HEK293T (cell line): ENCODE data around the gene BCL11A.
A peak's percentile ranks its signal among the peaks of the same experiment; 100 is the strongest.

Experiments used
- CTCF ChIA-PET: fragments of 350-600 bp; formaldehyde crosslinking; extraction: SDS; loops from one replicate; lab custom pipeline; 2021; ENCODE audit warnings: antibody characterized with exemption, inconsistent platforms; lab: Yijun Ruan, JAX
- POLR2A ChIA-PET: fragments of 350-600 bp; formaldehyde crosslinking; extraction: SDS; loops from one replicate; lab custom pipeline; 2020; ENCODE audit warnings: antibody characterized with exemption, inconsistent platforms; lab: Yijun Ruan, JAX
- DNase-seq: peaks from one replicate; pipeline ENCODE4 v3.0.0; 2012; ENCODE audit warnings: mixed read lengths; ENCODE audit errors: extremely low spot score
- ARNT ChIP-seq: fragments of 450-650 bp; IDR thresholded peaks from 2 replicates; pipeline ENCODE4 v1.6.1; 2017; ENCODE audit warnings: mild to moderate bottlenecking
- BHLHE40 ChIP-seq: fragments of 450-650 bp; IDR thresholded peaks from 2 replicates; pipeline ENCODE4 v1.6.1; 2016; ENCODE audit warnings: mild to moderate bottlenecking, moderate library complexity, borderline replicate concordance
- CTBP1 ChIP-seq: fragments of 450-650 bp; IDR thresholded peaks from 2 replicates; pipeline ENCODE4 v1.6.1; 2016; ENCODE audit warnings: borderline replicate concordance
- ELF4 ChIP-seq: fragments of 450-650 bp; IDR thresholded peaks from 2 replicates; pipeline ENCODE4 v1.6.1; 2017; ENCODE audit warnings: antibody characterized with exemption
- FOXA1 ChIP-seq: fragments of 450-650 bp; IDR thresholded peaks from 2 replicates; pipeline ENCODE4 v1.6.1; 2016; ENCODE audit warnings: mild to moderate bottlenecking
- FOXK2 ChIP-seq: fragments of 450-650 bp; IDR thresholded peaks from 2 replicates; pipeline ENCODE4 v1.6.1; 2016; ENCODE audit warnings: mild to moderate bottlenecking
- FOXM1 ChIP-seq: fragments of 450-650 bp; IDR thresholded peaks from 2 replicates; pipeline ENCODE4 v1.6.1; 2017; ENCODE audit warnings: mild to moderate bottlenecking, borderline replicate concordance
- HDGF ChIP-seq: fragments of 450-650 bp; IDR thresholded peaks from 2 replicates; pipeline ENCODE4 v1.6.1; 2017; ENCODE audit warnings: antibody characterized with exemption, borderline replicate concordance
- L3MBTL2 ChIP-seq: fragments of 450-650 bp; conservative IDR thresholded peaks from 2 replicates; pipeline ENCODE4 v1.6.1; 2016; ENCODE audit warnings: mild to moderate bottlenecking
- LEF1 ChIP-seq: fragments of 450-650 bp; IDR thresholded peaks from 2 replicates; pipeline ENCODE4 v1.6.1; 2017; ENCODE audit warnings: mild to moderate bottlenecking, borderline replicate concordance
- NFRKB ChIP-seq: fragments of 450-650 bp; IDR thresholded peaks from 2 replicates; pipeline ENCODE4 v1.6.1; 2016; ENCODE audit warnings: mild to moderate bottlenecking, moderate library complexity
- SP1 ChIP-seq: fragments of 450-650 bp; IDR thresholded peaks from 2 replicates; pipeline ENCODE4 v1.6.1; 2017
- SUZ12 ChIP-seq: fragments of 450-650 bp; IDR thresholded peaks from 2 replicates; pipeline ENCODE4 v1.6.1; 2016; ENCODE audit warnings: mild to moderate bottlenecking
- TARDBP ChIP-seq: fragments of 450-650 bp; IDR thresholded peaks from 2 replicates; pipeline ENCODE4 v1.6.1; 2016
- ZNF384 ChIP-seq: fragments of 450-650 bp; IDR thresholded peaks from 2 replicates; pipeline ENCODE4 v1.6.1; 2016
- TF ChIP-seq, protein P1 (sequence below): fragments of 450-650 bp; IDR thresholded peaks from 2 replicates; pipeline ENCODE4 v1.6.1; 2016

BCL11A gene

GRCh38 chr2:60554646-60555065, 1.2 kb upstream of the BCL11A start:
- DNase-seq, result no peak
- ChIA-PET CTCF (no interaction called here), POLR2A (interaction anchor here (1.2 to 1.6 kb wide), 3 partner anchors 13 to 30 kb away, joined by 3 read pairs; no protein-coding TSS in a partner anchor)
- TF ChIP-seq NFRKB, result no peak
- TF ChIP-seq FOXM1, result no peak
- TF ChIP-seq SUZ12, result no peak
- no peak for TF ChIP-seq LEF1
- TF ChIP-seq ARNT, result no peak
- no peak for TF ChIP-seq CTBP1
- TF ChIP-seq FOXK2, result no peak
- no peak for TF ChIP-seq TARDBP
- no peak for TF ChIP-seq FOXA1
- TF ChIP-seq L3MBTL2, result no peak
- no peak for TF ChIP-seq SP1
- TF ChIP-seq, protein P1, sequence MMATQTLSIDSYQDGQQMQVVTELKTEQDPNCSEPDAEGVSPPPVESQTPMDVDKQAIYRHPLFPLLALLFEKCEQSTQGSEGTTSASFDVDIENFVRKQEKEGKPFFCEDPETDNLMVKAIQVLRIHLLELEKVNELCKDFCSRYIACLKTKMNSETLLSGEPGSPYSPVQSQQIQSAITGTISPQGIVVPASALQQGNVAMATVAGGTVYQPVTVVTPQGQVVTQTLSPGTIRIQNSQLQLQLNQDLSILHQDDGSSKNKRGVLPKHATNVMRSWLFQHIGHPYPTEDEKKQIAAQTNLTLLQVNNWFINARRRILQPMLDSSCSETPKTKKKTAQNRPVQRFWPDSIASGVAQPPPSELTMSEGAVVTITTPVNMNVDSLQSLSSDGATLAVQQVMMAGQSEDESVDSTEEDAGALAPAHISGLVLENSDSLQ, result no peak
- TF ChIP-seq ZNF384, result no peak
- no peak for TF ChIP-seq BHLHE40
- no peak for TF ChIP-seq HDGF

- ChIA-PET POLR2A (interaction anchor here (0.7 to 1.6 kb wide), 7 partner anchors 8 to 113 kb away, joined by 3 to 5 read pairs (median 3); no protein-coding TSS in a partner anchor), CTCF (interaction anchor here (1.2 kb wide), 1 partner anchor 28 kb away, joined by 3 read pairs; no protein-coding TSS in a partner anchor)
- DNase-seq, result no peak
- TF ChIP-seq ZNF384 (no peak), FOXM1 (no peak), TARDBP (no peak), HDGF (no peak), ELF4 (no peak), FOXK2 (no peak), LEF1 (no peak), L3MBTL2 (0 out of 2 replicates have a peak, but pooled peaks have one; percentile 8)
These were observed 706 bp upstream of the BCL11A start for GRCh38 chr2:60554074-60554645.

GRCh38 chr2:60552851-60553494, 481 bp downstream of the BCL11A start:
- TF ChIP-seq FOXA1 (no peak), TARDBP (no peak), NFRKB (no peak), ELF4 (no peak), ZNF384 (no peak), FOXK2 (no peak), FOXM1 (no peak), ARNT (no peak), L3MBTL2 (no peak)
- DNase-seq, result no peak
- CTCF ChIA-PET, result interaction anchor here (1.2 kb wide), 1 partner anchor 29 kb away, joined by 3 read pairs; no protein-coding TSS in a partner anchor
- POLR2A ChIA-PET, result interaction anchor here (1.1 to 3.2 kb wide), 4 partner anchors 13 to 80 kb away, joined by 3 to 11 read pairs (median 4); no protein-coding TSS in a partner anchor

DNA sequence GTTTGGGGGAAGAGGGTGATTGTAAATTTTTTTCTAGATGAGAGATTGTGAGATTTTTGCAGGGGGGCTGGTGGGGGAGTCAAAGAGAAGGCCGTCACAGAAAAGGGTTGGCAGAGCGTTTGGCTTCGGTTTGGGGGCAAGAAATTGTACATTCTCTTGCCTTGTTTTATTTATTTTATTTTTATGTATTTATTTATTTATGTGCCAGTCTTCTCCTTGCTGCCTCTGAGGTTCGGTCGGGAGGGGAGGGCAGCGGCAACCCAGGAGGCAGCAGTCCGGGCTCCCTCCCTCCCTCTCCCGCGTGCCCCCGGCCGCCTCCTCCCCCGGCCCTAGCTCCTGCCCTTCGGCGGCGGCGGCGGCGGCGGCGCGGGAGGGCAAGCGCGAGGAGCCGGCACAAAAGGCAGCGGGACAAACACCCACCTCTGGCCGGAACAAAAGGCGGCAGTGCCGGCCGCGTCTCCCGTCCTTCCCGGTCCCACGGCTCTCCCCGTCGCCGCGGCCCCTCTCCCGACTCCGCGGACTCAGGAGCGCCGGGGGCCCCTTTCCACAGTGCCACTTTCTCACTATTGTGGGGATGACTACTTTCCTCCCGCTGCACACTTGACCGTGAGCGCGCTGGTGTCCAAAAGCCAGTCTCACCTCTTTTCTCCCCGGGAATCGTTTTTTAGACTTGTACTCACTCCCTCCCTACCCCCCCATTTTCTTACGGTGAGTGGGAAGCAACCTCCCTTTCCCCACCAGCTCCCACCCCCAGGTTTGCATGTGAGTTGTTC, 1.2 kb downstream of the BCL11A start:
- DNase-seq, result no peak
- ChIA-PET POLR2A (interaction anchor here (1.2 to 3.2 kb wide), 2 partner anchors 13 to 79 kb away, joined by 3 to 11 read pairs; no protein-coding TSS in a partner anchor), CTCF (no interaction called here)
- TF ChIP-seq FOXA1, result no peak
- no peak for TF ChIP-seq LEF1
- no peak for TF ChIP-seq ELF4
- TF ChIP-seq ARNT, result no peak
- no peak for TF ChIP-seq NFRKB
- TF ChIP-seq, protein P1, result no peak
- no peak for TF ChIP-seq FOXK2
- no peak for TF ChIP-seq CTBP1
- TF ChIP-seq L3MBTL2, result no peak
- TF ChIP-seq HDGF, result no peak
- no peak for TF ChIP-seq SP1
- TF ChIP-seq ZNF384, result no peak
- TF ChIP-seq SUZ12, result no peak
- TF ChIP-seq BHLHE40, result no peak

GRCh38 chr2:60551240-60552077, 2.0 kb downstream of the BCL11A start:
- ChIA-PET POLR2A (interaction anchor here (0.5 to 3.2 kb wide), 10 partner anchors 9 to 112 kb away, joined by 3 to 11 read pairs (median 4); no protein-coding TSS in a partner anchor), CTCF (interaction anchor here (1.6 to 1.7 kb wide), 2 partner anchors 9 to 15 kb away, joined by 5 to 9 read pairs; no protein-coding TSS in a partner anchor)
- TF ChIP-seq L3MBTL2 (peak; percentile 55; the same call in 1 of the 2 replicates), ZNF384 (no peak)
- peak; percentile 10 for DNase-seq
